GM23248 (cell line): ENCODE measurements around the gene RGS9. TPM values are rescaled to one million over a fixed set of nuclear protein-coding genes. Genes with fewer than 3 reads are reported as not detected.
A peak's percentile ranks its signal among the peaks of the same experiment; 100 is the strongest.
"Not testable (repeated sequence)": the region's sequence is repeated elsewhere in the genome, so short reads cannot be mapped to it uniquely, and the experiment has no call there.

Experiments
- DNase-seq: peaks from one replicate; pipeline ENCODE4 v3.0.0-alpha.2; 2015
- H2AFZ ChIP-seq: fragments of 200-600 bp; sonication (generic); 2 replicates; pipeline ENCODE4 v1.6.1; 2016; ENCODE audit warnings: antibody characterized with exemption
- H3F3A ChIP-seq: fragments of 200-600 bp; sonication (generic); 2 replicates; pipeline ENCODE4 v1.6.1; 2016; ENCODE audit warnings: mild to moderate bottlenecking, antibody characterized with exemption, mixed run types; ENCODE audit not compliant: insufficient read depth
- H3K27ac ChIP-seq: fragments of 200-600 bp; sonication (generic); 2 replicates; pipeline ENCODE4 v1.5.1; 2016; ENCODE audit warnings: mild to moderate bottlenecking
- H3K27me3 ChIP-seq: fragments of 200-600 bp; sonication (generic); replicated peaks from 2 replicates; pipeline ENCODE4 v1.6.1; 2016; ENCODE audit warnings: mild to moderate bottlenecking; ENCODE audit not compliant: insufficient read depth
- H3K36me3 ChIP-seq: fragments of 200-600 bp; sonication (generic); 2 replicates; pipeline ENCODE4 v1.6.1; 2016; ENCODE audit warnings: low read depth, mild to moderate bottlenecking
- H3K4me1 ChIP-seq: fragments of 200-600 bp; sonication (generic); 2 replicates; pipeline ENCODE4 v1.6.1; 2016; ENCODE audit warnings: mild to moderate bottlenecking; ENCODE audit not compliant: insufficient read depth
- H3K4me2 ChIP-seq: fragments of 200-600 bp; sonication (generic); one replicate; pipeline ENCODE4 v1.6.1; 2016; ENCODE audit warnings: mild to moderate bottlenecking; ENCODE audit not compliant: unreplicated experiment
- H3K4me3 ChIP-seq: fragments of 200-600 bp; sonication (generic); 2 replicates; pipeline ENCODE4 v1.5.1; 2016; ENCODE audit warnings: mild to moderate bottlenecking
- H3K79me2 ChIP-seq: fragments of 200-600 bp; sonication (generic); 2 replicates; pipeline ENCODE4 v1.6.1; 2016; ENCODE audit warnings: mild to moderate bottlenecking; ENCODE audit not compliant: insufficient read depth
- H3K9ac ChIP-seq: fragments of 200-600 bp; sonication (generic); 2 replicates; pipeline ENCODE4 v1.6.1; 2016; ENCODE audit warnings: mild to moderate bottlenecking
- H3K9me2 ChIP-seq: fragments of 200-600 bp; sonication (generic); 2 replicates; pipeline ENCODE4 v1.6.1; 2016; ENCODE audit warnings: mixed run types, mild to moderate bottlenecking, moderate library complexity; ENCODE audit not compliant: insufficient read depth
- H3K9me3 ChIP-seq: fragments of 200-600 bp; sonication (generic); one replicate; pipeline ENCODE4 v1.6.1; 2017; ENCODE audit warnings: low read depth
- H4K20me1 ChIP-seq: fragments of 200-600 bp; sonication (generic); 2 replicates; pipeline ENCODE4 v1.6.0; 2016; ENCODE audit not compliant: insufficient read depth
- EZH2 ChIP-seq: fragments of 200-600 bp; sonication (generic); IDR thresholded peaks from 2 replicates; pipeline ENCODE4 v1.6.1; 2018; ENCODE audit warnings: antibody characterized with exemption, mild to moderate bottlenecking; ENCODE audit not compliant: insufficient read depth, poor library complexity, severe bottlenecking
- EZH2phosphoT487 ChIP-seq: fragments of 200-600 bp; sonication (generic); IDR thresholded peaks from 2 replicates; pipeline ENCODE4 v1.6.1; 2018; ENCODE audit warnings: antibody characterized with exemption, moderate library complexity, mild to moderate bottlenecking, low read depth; ENCODE audit not compliant: insufficient read depth
- WGBS, 2 experiments: methylation state at CpG; one replicate each; pipeline ENCODE4 v1.1.6; 2015 to 2017; ENCODE audit warnings: low lambda C conversion rate in 2 of 2, low coverage in 1 of 2; ENCODE audit errors: missing lambda C conversion rate in 2 of 2; 5-methylcytosine and 5-hydroxymethylcytosine counted together
- in situ Hi-C: fragments of 300-500 bp; cut with MboI; formaldehyde crosslinking; loops from 2 replicates; pipeline ENCODE4 v1.15.0; 2020
- polyA plus RNA-seq: library from polyadenylated mRNA; unstranded; fragments of >200 nt; fragmentation: Nextera tagmentation; extraction: Ambion mirVana; gene quantifications from 2 replicates; pipeline ENCODE4 v1.2.1, GENCODE V29; 2016
- total RNA-seq: library from RNA; depleted of rRNA; stranded (reverse); fragments of >200 nt; shearing (Covaris generic); gene quantifications from 2 replicates; pipeline ENCODE4 v1.2.3, GENCODE V29; 2014

RGS9 gene
- total and polyA plus RNA-seq, 2 experiments from 2014 or later = 0.43 TPM; not detected in 1

- H2AFZ ChIP-seq = no peak overlapping the region
- H3K9ac ChIP-seq = no peak overlapping the region
- no peak overlapping the region for H3K4me3 ChIP-seq
- H3F3A ChIP-seq = no peaks in the 10 kb centered on the region
- TF ChIP-seq EZH2 (no peak), EZH2phosphoT487 (no peak)
- H3K27ac ChIP-seq = no peak overlapping the region
- H3K9me2 ChIP-seq = no peaks in the 10 kb centered on the region; the same call in 1 of the 2 replicates
- in situ Hi-C loops = no loop called here
- WGBS, 2 experiments = 81 to 89% methylated on average over 4 to 5 of the region's 5 CpGs
- peaks cover 3% of the 10 kb centered on the region; the same call in 1 of the 2 replicates for H3K4me1 ChIP-seq
- DNase-seq = no peak
- H3K27me3 ChIP-seq = no peaks in the 10 kb centered on the region
- H3K4me2 ChIP-seq = no peak overlapping the region
- H3K36me3 ChIP-seq = no peaks in the 10 kb centered on the region
- no peaks in the 10 kb centered on the region for H3K79me2 ChIP-seq
- H4K20me1 ChIP-seq = no peaks in the 10 kb centered on the region
- no peaks in the 10 kb centered on the region for H3K9me3 ChIP-seq
Measured at GRCh38 chr17:65176646-65177409, 39.7 kb downstream of the RGS9 start.

- no peak overlapping the region for H3K9ac ChIP-seq
- H3K79me2 ChIP-seq = no peaks in the 10 kb centered on the region
- no peaks in the 10 kb centered on the region; the same call in 1 of the 2 replicates for H3K9me2 ChIP-seq
- no peaks in the 10 kb centered on the region for H3K9me3 ChIP-seq
- no peak overlapping the region for H2AFZ ChIP-seq
- H3K4me3 ChIP-seq = no peak overlapping the region
- no peak overlapping the region for H3K27ac ChIP-seq
- H4K20me1 ChIP-seq = no peaks in the 10 kb centered on the region
- TF ChIP-seq EZH2phosphoT487 (no peak), EZH2 (no peak)
- 44 to 47% methylated on average over 4 of the region's 4 CpGs for WGBS, 2 experiments
- DNase-seq = peak; percentile 79
- H3K36me3 ChIP-seq = no peaks in the 10 kb centered on the region
- H3K4me2 ChIP-seq = no peak overlapping the region
- H3K4me1 ChIP-seq = peaks cover 3% of the 10 kb centered on the region; the same call in 1 of the 2 replicates
- in situ Hi-C loops = no loop called here
- H3F3A ChIP-seq = no peaks in the 10 kb centered on the region
- no peaks in the 10 kb centered on the region for H3K27me3 ChIP-seq
Measured at GRCh38 chr17:65177901-65178300, 40.7 kb downstream of the RGS9 start.

- not testable (repeated sequence) for H3K9me2 ChIP-seq, H3K9me3 ChIP-seq, H4K20me1 ChIP-seq, H3K27me3 ChIP-seq, H3K4me2 ChIP-seq, H3K9ac ChIP-seq, H3F3A ChIP-seq, H3K27ac ChIP-seq, H3K79me2 ChIP-seq, H2AFZ ChIP-seq, H3K4me3 ChIP-seq, H3K36me3 ChIP-seq, DNase-seq, H3K4me1 ChIP-seq
- 90 to 91% methylated on average over 12 of the region's 12 CpGs for WGBS, 2 experiments
- in situ Hi-C loops = loop anchor here (10.0 kb wide), 1 partner anchor 55 kb away; no protein-coding TSS in a partner anchor
Measured at GRCh38 chr17:65180276-65180675, 43.1 kb downstream of the RGS9 start.

- H3K9me3 ChIP-seq, H3K27me3 ChIP-seq, H3K9me2 ChIP-seq, H3K36me3 ChIP-seq, H3K9ac ChIP-seq, H3K79me2 ChIP-seq, H3F3A ChIP-seq, H3K4me1 ChIP-seq, H3K27ac ChIP-seq, H4K20me1 ChIP-seq, H3K4me3 ChIP-seq, DNase-seq, H3K4me2 ChIP-seq, H2AFZ ChIP-seq: not testable (repeated sequence)
- in situ Hi-C loops = loop anchor here (10.0 kb wide), 1 partner anchor 56 kb away; no protein-coding TSS in a partner anchor
- WGBS, 2 experiments = 93 to 96% methylated on average over 4 of the region's 4 CpGs
Measured at GRCh38 chr17:65180752-65181236, 43.6 kb downstream of the RGS9 start.
